IMR-90 (cell line): ENCODE results near the gene MRTO4. TPM values are rescaled to one million over a fixed set of nuclear protein-coding genes. Genes with fewer than 3 reads are reported as not detected.
A peak's percentile ranks its signal among the peaks of the same experiment; 100 is the strongest.

Source experiments
- ATAC-seq: fragments of 200-7000 bp; cut with Tn5 transposase; 2 replicates; pipeline ENCODE4 v1.9.1; 2020; ENCODE audit warnings: low read depth, mild to moderate bottlenecking, moderate library complexity
- BruUV-seq: library from RNA; stranded (reverse); fragments of 400-500 nt; replicated peaks from 2 replicates; lab custom pipeline; 2021; lab: Mats Ljungman, UMichigan
- CTCF ChIA-PET: fragments of 300-600 bp; formaldehyde crosslinking; extraction: SDS; loops from one replicate; lab custom pipeline; 2021; ENCODE audit warnings: antibody characterized with exemption; lab: Yijun Ruan, JAX
- POLR2A ChIA-PET: fragments of 300-600 bp; sonication (Branson Sonifier 250); formaldehyde crosslinking; loops from one replicate; lab custom pipeline; 2022; ENCODE audit warnings: antibody characterized with exemption; ENCODE audit not compliant: unreplicated experiment; lab: Charles Lee
- DNase-seq: peaks from one replicate; pipeline ENCODE4 v3.0.0; 2013
- H2AFZ ChIP-seq: replicated peaks from 2 replicates; pipeline ENCODE3; 2013; ENCODE audit warnings: low read length, mild to moderate bottlenecking; ENCODE audit not compliant: poor library complexity
- H2AK5ac ChIP-seq: 2 replicates; pipeline ENCODE4 v1.6.1; 2013; ENCODE audit warnings: low read depth, low read length, inconsistent platforms
- H2AK9ac ChIP-seq: replicated peaks from 2 replicates; pipeline ENCODE3; 2013; ENCODE audit warnings: mild to moderate bottlenecking, low read depth, low read length, moderate library complexity; ENCODE audit not compliant: poor library complexity
- H2BK120ac ChIP-seq: 2 replicates; pipeline ENCODE4 v1.6.1; 2013; ENCODE audit warnings: low read depth, low read length, inconsistent platforms
- H2BK15ac ChIP-seq: 3 replicates; pipeline ENCODE4 v1.6.1; 2013; ENCODE audit warnings: low read depth, low read length, inconsistent platforms
- H2BK20ac ChIP-seq: 2 replicates; pipeline ENCODE4 v1.6.1; 2013; ENCODE audit warnings: low read depth, mild to moderate bottlenecking, inconsistent platforms, low read length, moderate library complexity
- H2BK5ac ChIP-seq: 2 replicates; pipeline ENCODE4 v1.6.1; 2013; ENCODE audit warnings: mild to moderate bottlenecking, low read depth, low read length, inconsistent platforms; ENCODE audit not compliant: poor library complexity, severe bottlenecking
- H3K14ac ChIP-seq: replicated peaks from 2 replicates; pipeline ENCODE4 v1.6.1; 2013; ENCODE audit warnings: low read depth, low read length, inconsistent platforms
- H3K18ac ChIP-seq: 2 replicates; pipeline ENCODE4 v1.6.1; 2013; ENCODE audit warnings: low read depth, low read length, control low read depth
- H3K23ac ChIP-seq: 2 replicates; pipeline ENCODE4 v1.6.1; 2013; ENCODE audit warnings: low read depth, low read length, inconsistent platforms
- H3K27ac ChIP-seq: 2 replicates; pipeline ENCODE4 v1.5.1; 2013; ENCODE audit warnings: mild to moderate bottlenecking, control low read depth, low read length; ENCODE audit not compliant: insufficient read depth
- H3K27me3 ChIP-seq: 2 replicates; pipeline ENCODE4 v1.6.1; 2013; ENCODE audit warnings: low read length; ENCODE audit not compliant: control insufficient read depth, insufficient read depth
- H3K36me3 ChIP-seq: 2 replicates; pipeline ENCODE4 v1.6.1; 2013; ENCODE audit warnings: low read length, mixed read lengths; ENCODE audit not compliant: control insufficient read depth, insufficient read depth
- H3K4ac ChIP-seq: 2 replicates; pipeline ENCODE4 v1.6.1; 2013; ENCODE audit warnings: low read depth, low read length, inconsistent platforms
- H3K4me1 ChIP-seq: 2 replicates; pipeline ENCODE4 v1.6.1; 2013; ENCODE audit warnings: low read length, mixed read lengths; ENCODE audit not compliant: control insufficient read depth, insufficient read depth
- H3K4me2 ChIP-seq: 2 replicates; pipeline ENCODE4 v1.6.1; 2013; ENCODE audit warnings: low read depth, mild to moderate bottlenecking, control low read depth, low read length, moderate library complexity
- H3K4me3 ChIP-seq: 2 replicates; pipeline ENCODE4 v1.5.1; 2013; ENCODE audit warnings: low read depth, mild to moderate bottlenecking, control low read depth, low read length, moderate library complexity; ENCODE audit not compliant: insufficient read depth
- H3K56ac ChIP-seq: 2 replicates; pipeline ENCODE4 v1.6.1; 2013; ENCODE audit warnings: low read length, inconsistent platforms; ENCODE audit not compliant: insufficient read depth; ENCODE audit errors: extremely low read depth
- H3K79me1 ChIP-seq, 2 experiments: 2 replicates each; pipeline ENCODE4 v1.6.1; 2013; ENCODE audit warnings: low read length in 2 of 2, inconsistent platforms in 1 of 2, low read depth in 1 of 2
- H3K9ac ChIP-seq: 2 replicates; pipeline ENCODE4 v1.6.1; 2013; ENCODE audit warnings: low read depth, low read length, control low read depth
- H3K9me1 ChIP-seq: 2 replicates; pipeline ENCODE4 v1.6.1; 2013; ENCODE audit warnings: low read length, inconsistent platforms; ENCODE audit not compliant: insufficient read depth
- H3K9me3 ChIP-seq: 2 replicates; pipeline ENCODE4 v1.6.1; 2013; ENCODE audit warnings: low read length; ENCODE audit not compliant: control insufficient read depth, insufficient read depth
- H4K20me1 ChIP-seq: 2 replicates; pipeline ENCODE4 v1.6.1; 2013; ENCODE audit warnings: low read length, inconsistent platforms; ENCODE audit not compliant: insufficient read depth
- H4K5ac ChIP-seq: 2 replicates; pipeline ENCODE4 v1.6.1; 2013; ENCODE audit warnings: mild to moderate bottlenecking, low read depth, low read length, control low read depth
- H4K8ac ChIP-seq, 2 experiments: 2 replicates each; pipeline ENCODE4 v1.6.1; 2013; ENCODE audit warnings: low read depth in 2 of 2, low read length in 2 of 2, control low read depth in 1 of 2, inconsistent platforms in 1 of 2
- H4K91ac ChIP-seq: 2 replicates; pipeline ENCODE4 v1.6.1; 2013; ENCODE audit warnings: low read depth, low read length, inconsistent platforms; ENCODE audit not compliant: insufficient read depth
- BHLHE40 ChIP-seq: fragments of 150-350 bp; IDR thresholded peaks from 2 replicates; pipeline ENCODE4 v1.6.1; 2016; ENCODE audit warnings: mild to moderate bottlenecking, low read depth, low read length
- CEBPB ChIP-seq: IDR thresholded peaks from 2 replicates; pipeline ENCODE4 v1.6.1; 2012; ENCODE audit warnings: low read depth, low read length, improper control_type of control experiment
- CHD1 ChIP-seq: IDR thresholded peaks from 2 replicates; pipeline ENCODE4 v1.6.1; 2012; ENCODE audit warnings: low read depth, low read length, improper control_type of control experiment
- ELK1 ChIP-seq: fragments of 150-350 bp; IDR thresholded peaks from 2 replicates; pipeline ENCODE4 v1.6.1; 2016; ENCODE audit warnings: low read depth, mild to moderate bottlenecking, low read length, moderate library complexity, borderline replicate concordance
- MAFK ChIP-seq: IDR thresholded peaks from 2 replicates; pipeline ENCODE4 v1.6.1; 2012; ENCODE audit warnings: low read depth, low read length, improper control_type of control experiment
- MAZ ChIP-seq: IDR thresholded peaks from 2 replicates; pipeline ENCODE4 v1.6.1; 2012; ENCODE audit warnings: low read depth, mild to moderate bottlenecking, low read length, improper control_type of control experiment, moderate library complexity, borderline replicate concordance
- MXI1 ChIP-seq: IDR thresholded peaks from 2 replicates; pipeline ENCODE4 v1.6.1; 2012; ENCODE audit warnings: low read depth, mild to moderate bottlenecking, low read length, moderate library complexity, borderline replicate concordance
- POLR2A ChIP-seq: IDR thresholded peaks from 2 replicates; pipeline ENCODE4 v1.6.1; 2012; ENCODE audit warnings: mild to moderate bottlenecking, low read depth, low read length
- RAD21 ChIP-seq: IDR thresholded peaks from 2 replicates; pipeline ENCODE4 v1.6.1; 2012; ENCODE audit warnings: low read length, improper control_type of control experiment
- RCOR1 ChIP-seq: IDR thresholded peaks from 2 replicates; pipeline ENCODE4 v1.6.1; 2012; ENCODE audit warnings: mild to moderate bottlenecking, low read length, improper control_type of control experiment; ENCODE audit not compliant: insufficient replicate concordance
- RFX5 ChIP-seq: IDR thresholded peaks from 2 replicates; pipeline ENCODE4 v1.8.0; 2012; ENCODE audit warnings: low read depth, mild to moderate bottlenecking, low read length, moderate library complexity
- SMC3 ChIP-seq: fragments of 150-350 bp; IDR thresholded peaks from 2 replicates; pipeline ENCODE4 v1.6.1; 2016; ENCODE audit warnings: low read depth, mild to moderate bottlenecking, antibody characterized with exemption, low read length, moderate library complexity
- WGBS, 2 experiments: methylation state at CpG; one replicate each; pipeline versions ENCODE4 v1.1.5 to v1.1.7; 2013; ENCODE audit warnings: missing lambda C conversion rate in 2 of 2; ENCODE audit not compliant: insufficient read length in 1 of 2; ENCODE audit errors: extremely low coverage in 2 of 2; 5-methylcytosine and 5-hydroxymethylcytosine counted together
- dilution Hi-C: fragments of 300-500 bp; cut with HindIII; formaldehyde crosslinking; loops from one replicate; pipeline ENCODE4 v1.14.3; 2018; ENCODE audit warnings: low sequenced_read_pairs; ENCODE audit not compliant: unreplicated experiment
- in situ Hi-C: fragments of 300-500 bp; cut with MboI; formaldehyde crosslinking; loops from 3 replicates; pipeline ENCODE4 v1.14.3; 2019; ENCODE audit warnings: low sequenced_read_pairs, inconsistent platforms, mixed read lengths
- intact Hi-C: fragments of 100-400 bp; cut with micrococcal nuclease; formaldehyde crosslinking; loops from 2 replicates; pipeline ENCODE4 v1.10.0; 2022
- polyA plus RNA-seq, 3 experiments: library from polyadenylated mRNA; depleted of rRNA; stranded (reverse); fragments of >200 nt; gene quantifications; 2 replicates each; pipeline ENCODE4 v1.2.3, GENCODE V29; 2012; ENCODE audit warnings: low replicate concordance in 1 of 3
- total RNA-seq: library from RNA; depleted of rRNA; stranded (reverse); fragments of >200 nt; gene quantifications from 2 replicates; pipeline ENCODE4 v1.2.3, GENCODE V29; 2012
- TF ChIP-seq, protein P1 (sequence below): fragments of 150-350 bp; IDR thresholded peaks from 2 replicates; pipeline ENCODE4 v1.6.1; 2017; ENCODE audit warnings: mild to moderate bottlenecking, antibody characterized with exemption, low read length, low read depth

The MRTO4 gene
- total and polyA plus RNA-seq, 2 of the 4 experiments (the other 2 are of a cell fraction), result 48.0 to 58.1 TPM

- Histone ChIP-seq H3K9ac (peak within 1 kb of the TSS; percentile 98), H2BK20ac (no peak within 1 kb of the TSS; the same call in 1 of the 2 replicates), H4K91ac (peak within 1 kb of the TSS; percentile 56), H3K4ac (peak within 1 kb of the TSS; percentile 66), H2BK15ac (peak within 1 kb of the TSS; percentile 37; the same call in 2 of the 3 replicates), H4K5ac (peak within 1 kb of the TSS; percentile 40), H3K27ac (peak within 1 kb of the TSS; percentile 78), H3K9me1 (no peaks in the 10 kb centered on the region; the same call in 1 of the 2 replicates), H3K56ac (peak within 1 kb of the TSS; percentile 92), H4K20me1 (peaks cover 45% of the 10 kb centered on the region), H4K8ac (peak within 1 kb of the TSS; percentile 88 to 95), H2AK9ac (peak within 1 kb of the TSS; percentile 97), H2AFZ (peak within 1 kb of the TSS; percentile 96), H3K4me1 (peaks cover 4% of the 10 kb centered on the region), H3K36me3 (peaks cover 2% of the 10 kb centered on the region), H2BK120ac (peak within 1 kb of the TSS; percentile 39), H3K18ac (peak within 1 kb of the TSS; percentile 86), H2BK5ac (peak within 1 kb of the TSS; percentile 91), H3K14ac (peak within 1 kb of the TSS; percentile 86), H3K27me3 (no peaks in the 10 kb centered on the region), H3K9me3 (no peaks in the 10 kb centered on the region), H3K4me3 (peak within 1 kb of the TSS; percentile 74), H3K79me1 (peaks cover 9 to 39% of the 10 kb centered on the region in 2 experiments; a peak in 3 of 4 replicates), H2AK5ac (peak within 1 kb of the TSS; percentile 85), H3K4me2 (peak within 1 kb of the TSS; percentile 94), H3K23ac (peak within 1 kb of the TSS; percentile 93)
- BruUV-seq, result TSS peak; percentile 66
- peak; percentile 91 for ATAC-seq
- POLR2A ChIA-PET, result no interaction called here
- intact Hi-C loops (no loop called here), dilution Hi-C loops (no loop called here), in situ Hi-C loops (no loop called here)
- CTCF ChIA-PET, result interaction anchor here (0.9 kb wide), 1 partner anchor 13 kb away, joined by 3 read pairs; no protein-coding TSS in a partner anchor
- peak; percentile 95 for DNase-seq
- WGBS, 2 experiments, result 0% methylated on average over 18 of the region's 80 CpGs; no CpG with 5 or more reads in 1 of the 2 experiments
- TF ChIP-seq MAZ (peak; percentile 98), CHD1 (peak; percentile 93; the same call in 1 of the 2 replicates), MXI1 (no peak), CEBPB (peak; percentile 99), MAFK (no peak), RCOR1 (no peak), BHLHE40 (peak; percentile 66; the same call in 1 of the 2 replicates), RFX5 (0 out of 2 replicates have a peak, but pooled peaks have one; percentile 26), ELK1 (0 out of 2 replicates have a peak, but pooled peaks have one; percentile 82), RAD21 (no peak), SMC3 (0 out of 2 replicates have a peak, but pooled peaks have one; percentile 3), POLR2A (peak; percentile 98)
- TF ChIP-seq, protein P1, sequence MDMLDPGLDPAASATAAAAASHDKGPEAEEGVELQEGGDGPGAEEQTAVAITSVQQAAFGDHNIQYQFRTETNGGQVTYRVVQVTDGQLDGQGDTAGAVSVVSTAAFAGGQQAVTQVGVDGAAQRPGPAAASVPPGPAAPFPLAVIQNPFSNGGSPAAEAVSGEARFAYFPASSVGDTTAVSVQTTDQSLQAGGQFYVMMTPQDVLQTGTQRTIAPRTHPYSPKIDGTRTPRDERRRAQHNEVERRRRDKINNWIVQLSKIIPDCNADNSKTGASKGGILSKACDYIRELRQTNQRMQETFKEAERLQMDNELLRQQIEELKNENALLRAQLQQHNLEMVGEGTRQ, result no peak
Measured at GRCh38 chr1:19209990-19210771, 41.4 kb upstream of the MRTO4 start, which contains the start of gene UBR4. Gene UBR4, minus strand, starts transcription at chr1:19210266. Its CDS starts 18 bp downstream, at chr1:19210248.
